Ovary (tissue), 3 donors: Measurements from ENCODE around the gene CNPPD1.

ENCODE experiments used
- EP300 ChIP-seq: sonication (generic); formaldehyde crosslinking; IDR thresholded peaks from one replicate; pipeline ENCODE4 v1.6.1; 2017; ENCODE audit warnings: antibody characterized with exemption
- TF ChIP-seq, protein P1 (sequence below), 3 donors: fragments of 450-650 bp in 2 of 3; fragments of 200-600 bp in 1 of 3; IDR thresholded peaks; one replicate each; pipeline versions ENCODE4 v1.5.1 to v1.8.0; 2016 to 2022; ENCODE audit warnings: antibody characterized with exemption in 3 of 3, mild to moderate bottlenecking in 1 of 3
- donor health status: DM: no; HTN: no; CAD: no.

GRCh38 chr2:219175486-219175885 is 1.2 kb downstream of the CNPPD1 start:
- TF ChIP-seq, protein P1, sequence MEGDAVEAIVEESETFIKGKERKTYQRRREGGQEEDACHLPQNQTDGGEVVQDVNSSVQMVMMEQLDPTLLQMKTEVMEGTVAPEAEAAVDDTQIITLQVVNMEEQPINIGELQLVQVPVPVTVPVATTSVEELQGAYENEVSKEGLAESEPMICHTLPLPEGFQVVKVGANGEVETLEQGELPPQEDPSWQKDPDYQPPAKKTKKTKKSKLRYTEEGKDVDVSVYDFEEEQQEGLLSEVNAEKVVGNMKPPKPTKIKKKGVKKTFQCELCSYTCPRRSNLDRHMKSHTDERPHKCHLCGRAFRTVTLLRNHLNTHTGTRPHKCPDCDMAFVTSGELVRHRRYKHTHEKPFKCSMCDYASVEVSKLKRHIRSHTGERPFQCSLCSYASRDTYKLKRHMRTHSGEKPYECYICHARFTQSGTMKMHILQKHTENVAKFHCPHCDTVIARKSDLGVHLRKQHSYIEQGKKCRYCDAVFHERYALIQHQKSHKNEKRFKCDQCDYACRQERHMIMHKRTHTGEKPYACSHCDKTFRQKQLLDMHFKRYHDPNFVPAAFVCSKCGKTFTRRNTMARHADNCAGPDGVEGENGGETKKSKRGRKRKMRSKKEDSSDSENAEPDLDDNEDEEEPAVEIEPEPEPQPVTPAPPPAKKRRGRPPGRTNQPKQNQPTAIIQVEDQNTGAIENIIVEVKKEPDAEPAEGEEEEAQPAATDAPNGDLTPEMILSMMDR (IDR thresholded peaks at IDR 0.05), result no peak
- TF ChIP-seq EP300, result no peak
